Measurements from ENCODE around the gene ATP7B. TPM values are rescaled to one million over a fixed set of nuclear protein-coding genes. Genes with fewer than 3 reads are reported as not detected.

ATP7B gene
- total and polyA plus RNA-seq, 3 experiments from 2014 or later = 0.18 to 1.2 (median 1.1) TPM

- no peaks in the 10 kb centered on the region for H3K9me3 ChIP-seq (ENCODE audit: low read length)
- H3K27ac ChIP-seq (ENCODE audit: low read depth, low read length) = no peak overlapping the region
- H3K4me1 Mint-ChIP-seq = no peaks in the 10 kb centered on the region
- H3K27me3 Mint-ChIP-seq = peaks cover 10 to 34% of the 10 kb centered on the region in 2 donors
- H3K4me3 Mint-ChIP-seq = no peak overlapping the region
- H3K4me3 ChIP-seq (ENCODE audit: low read length) = no peak overlapping the region
- no peaks in the 10 kb centered on the region for H3K36me3 ChIP-seq (ENCODE audit: insufficient read depth, low read length)
- DNase-seq = no peak
- H3K4me1 ChIP-seq (ENCODE audit: insufficient read depth, low read length) = no peaks in the 10 kb centered on the region
- H3K9me3 Mint-ChIP-seq = no peaks in the 10 kb centered on the region
- ChIA-PET POLR2A (no interaction called here), CTCF (no interaction called here)
- no peaks in the 10 kb centered on the region for H3K36me3 Mint-ChIP-seq
- no peaks in the 10 kb centered on the region for H3K27me3 ChIP-seq (ENCODE audit: insufficient read depth, low read length, poor library complexity, severe bottlenecking)
- H3K27ac Mint-ChIP-seq = no peak overlapping the region
These were observed 29.9 kb downstream of the ATP7B start for GRCh38 chr13:51981355-51981754.

- no peak for DNase-seq
- ChIA-PET POLR2A (no interaction called here), CTCF (no interaction called here)
- Mint-ChIP-seq H3K9me3 (no peaks in the 10 kb centered on the region), H3K27ac (no peak overlapping the region), H3K4me1 (no peaks in the 10 kb centered on the region), H3K27me3 (peaks cover 7 to 29% of the 10 kb centered on the region in 2 donors), H3K36me3 (no peaks in the 10 kb centered on the region), H3K4me3 (no peak overlapping the region)
- Histone ChIP-seq H3K27ac (ENCODE audit: low read depth, low read length) (no peak overlapping the region), H3K4me1 (ENCODE audit: insufficient read depth, low read length) (no peaks in the 10 kb centered on the region), H3K27me3 (ENCODE audit: insufficient read depth, low read length, poor library complexity, severe bottlenecking) (no peaks in the 10 kb centered on the region), H3K4me3 (ENCODE audit: low read length) (no peak overlapping the region), H3K36me3 (ENCODE audit: insufficient read depth, low read length) (no peaks in the 10 kb centered on the region), H3K9me3 (ENCODE audit: low read length) (no peaks in the 10 kb centered on the region)
These were observed 30.3 kb downstream of the ATP7B start for GRCh38 chr13:51980908-51981307.

- ChIA-PET POLR2A (no interaction called here), CTCF (no interaction called here)
- no peak overlapping the region for H3K4me3 ChIP-seq (ENCODE audit: low read length)
- Mint-ChIP-seq H3K4me3 (no peak overlapping the region), H3K36me3 (no peaks in the 10 kb centered on the region), H3K27ac (peak overlapping the region in 1 of 8 donors; percentile 60), H3K27me3 (peaks cover 3 to 16% of the 10 kb centered on the region in 2 donors), H3K9me3 (no peaks in the 10 kb centered on the region), H3K4me1 (no peaks in the 10 kb centered on the region)
- H3K36me3 ChIP-seq (ENCODE audit: insufficient read depth, low read length) = no peaks in the 10 kb centered on the region
- H3K4me1 ChIP-seq (ENCODE audit: insufficient read depth, low read length) = no peaks in the 10 kb centered on the region
- DNase-seq = no peak
- H3K27me3 ChIP-seq (ENCODE audit: insufficient read depth, low read length, poor library complexity, severe bottlenecking) = no peaks in the 10 kb centered on the region
- no peaks in the 10 kb centered on the region for H3K9me3 ChIP-seq (ENCODE audit: low read length)
- H3K27ac ChIP-seq (ENCODE audit: low read depth, low read length) = no peak overlapping the region
These were observed 32.3 kb downstream of the ATP7B start for GRCh38 chr13:51978796-51979556.

- Histone ChIP-seq H3K4me1 (ENCODE audit: insufficient read depth, low read length) (no peaks in the 10 kb centered on the region), H3K27ac (ENCODE audit: low read depth, low read length) (no peak overlapping the region), H3K27me3 (ENCODE audit: insufficient read depth, low read length, poor library complexity, severe bottlenecking) (no peaks in the 10 kb centered on the region), H3K9me3 (ENCODE audit: low read length) (no peaks in the 10 kb centered on the region), H3K36me3 (ENCODE audit: insufficient read depth, low read length) (no peaks in the 10 kb centered on the region), H3K4me3 (ENCODE audit: low read length) (no peak overlapping the region)
- ChIA-PET POLR2A (interaction anchor here (0.7 kb wide), 1 partner anchor 1741 kb away, joined by 4 read pairs; no protein-coding TSS in a partner anchor), CTCF (no interaction called here)
- peaks cover 1 to 7% of the 10 kb centered on the region in 2 donors for H3K27me3 Mint-ChIP-seq
- H3K4me1 Mint-ChIP-seq = no peaks in the 10 kb centered on the region
- no peak for DNase-seq
- H3K36me3 Mint-ChIP-seq = no peaks in the 10 kb centered on the region
- no peak overlapping the region for H3K27ac Mint-ChIP-seq
- H3K4me3 Mint-ChIP-seq = no peak overlapping the region
- H3K9me3 Mint-ChIP-seq = no peaks in the 10 kb centered on the region
These were observed 33.6 kb downstream of the ATP7B start for GRCh38 chr13:51977625-51978024.

- Mint-ChIP-seq H3K36me3 (no peaks in the 10 kb centered on the region), H3K27me3 (peaks cover 1 to 13% of the 10 kb centered on the region in 2 donors), H3K27ac (no peak overlapping the region), H3K4me1 (no peaks in the 10 kb centered on the region), H3K9me3 (no peaks in the 10 kb centered on the region), H3K4me3 (no peak overlapping the region)
- no peak for DNase-seq
- ChIA-PET CTCF (no interaction called here), POLR2A (interaction anchor here (0.7 kb wide), 1 partner anchor 1740 kb away, joined by 4 read pairs; no protein-coding TSS in a partner anchor)
- Histone ChIP-seq H3K4me3 (ENCODE audit: low read length) (no peak overlapping the region), H3K4me1 (ENCODE audit: insufficient read depth, low read length) (no peaks in the 10 kb centered on the region), H3K36me3 (ENCODE audit: insufficient read depth, low read length) (no peaks in the 10 kb centered on the region), H3K27ac (ENCODE audit: low read depth, low read length) (no peak overlapping the region), H3K27me3 (ENCODE audit: insufficient read depth, low read length, poor library complexity, severe bottlenecking) (no peaks in the 10 kb centered on the region), H3K9me3 (ENCODE audit: low read length) (no peaks in the 10 kb centered on the region)
These were observed 34.4 kb downstream of the ATP7B start for GRCh38 chr13:51976890-51977289.

GRCh38 chr13:51976423-51976822, 34.8 kb downstream of the ATP7B start:
- H3K4me1 Mint-ChIP-seq = no peaks in the 10 kb centered on the region

GRCh38 chr13:51974482-51974881, 36.8 kb downstream of the ATP7B start:
- ChIA-PET CTCF (no interaction called here), POLR2A (no interaction called here)
- no peaks in the 10 kb centered on the region for H3K36me3 ChIP-seq (ENCODE audit: insufficient read depth, low read length)
- H3K27ac ChIP-seq (ENCODE audit: low read depth, low read length) = no peak overlapping the region
- no peak overlapping the region for H3K4me3 ChIP-seq (ENCODE audit: low read length)
- Mint-ChIP-seq H3K9me3 (no peaks in the 10 kb centered on the region), H3K27me3 (peaks cover 0 to 6% of the 10 kb centered on the region in 2 donors), H3K27ac (no peak overlapping the region), H3K4me3 (no peak overlapping the region), H3K36me3 (no peaks in the 10 kb centered on the region), H3K4me1 (peaks cover 7 to 13% (median 11%) of the 10 kb centered on the region in 3 donors)
- no peaks in the 10 kb centered on the region for H3K27me3 ChIP-seq (ENCODE audit: insufficient read depth, low read length, poor library complexity, severe bottlenecking)
- DNase-seq = no peak
- no peaks in the 10 kb centered on the region for H3K9me3 ChIP-seq (ENCODE audit: low read length)
- peaks cover 7% of the 10 kb centered on the region for H3K4me1 ChIP-seq (ENCODE audit: insufficient read depth, low read length)

More at GRCh38 chr13:51976423-51976822, 34.8 kb downstream of the ATP7B start:
- Mint-ChIP-seq H3K27me3 (peaks cover 1 to 12% of the 10 kb centered on the region in 2 donors), H3K4me3 (no peak overlapping the region), H3K36me3 (no peaks in the 10 kb centered on the region), H3K27ac (no peak overlapping the region), H3K9me3 (no peaks in the 10 kb centered on the region)
- Histone ChIP-seq H3K4me1 (ENCODE audit: insufficient read depth, low read length) (no peaks in the 10 kb centered on the region), H3K9me3 (ENCODE audit: low read length) (no peaks in the 10 kb centered on the region), H3K27ac (ENCODE audit: low read depth, low read length) (no peak overlapping the region), H3K4me3 (ENCODE audit: low read length) (no peak overlapping the region), H3K36me3 (ENCODE audit: insufficient read depth, low read length) (no peaks in the 10 kb centered on the region), H3K27me3 (ENCODE audit: insufficient read depth, low read length, poor library complexity, severe bottlenecking) (no peaks in the 10 kb centered on the region)
- no peak for DNase-seq
- CTCF ChIA-PET = no interaction called here
- POLR2A ChIA-PET = no interaction called here

GRCh38 chr13:51971520-51972426, 39.5 kb downstream of the ATP7B start:
- peaks cover 7 to 30% (median 25%) of the 10 kb centered on the region in 3 donors for H3K4me1 Mint-ChIP-seq
- no peak for DNase-seq
- no peaks in the 10 kb centered on the region for H3K9me3 ChIP-seq (ENCODE audit: low read length)
- H3K36me3 Mint-ChIP-seq = no peaks in the 10 kb centered on the region
- H3K4me3 Mint-ChIP-seq = no peak overlapping the region
- H3K27ac Mint-ChIP-seq = peak overlapping the region in 2 of 8 donors; percentile 37 to 63
- peaks cover 5 to 6% of the 10 kb centered on the region in 2 donors for H3K27me3 Mint-ChIP-seq
- no peaks in the 10 kb centered on the region for H3K27me3 ChIP-seq (ENCODE audit: insufficient read depth, low read length, poor library complexity, severe bottlenecking)
- H3K36me3 ChIP-seq (ENCODE audit: insufficient read depth, low read length) = no peaks in the 10 kb centered on the region
- no peaks in the 10 kb centered on the region for H3K9me3 Mint-ChIP-seq
- ChIA-PET CTCF (interaction anchor here (1.2 kb wide), 1 partner anchor 16 kb away, joined by 4 read pairs; no protein-coding TSS in a partner anchor), POLR2A (no interaction called here)
- H3K4me3 ChIP-seq (ENCODE audit: low read length) = no peak overlapping the region
- H3K4me1 ChIP-seq (ENCODE audit: insufficient read depth, low read length) = peaks cover 15% of the 10 kb centered on the region
- no peak overlapping the region for H3K27ac ChIP-seq (ENCODE audit: low read depth, low read length)
